NCI-H748 treated with DMSO at 0.1 percent for 48 hours (cell line): ENCODE data around the gene CHRNE.
"Not testable (repeated sequence)": the region's sequence is repeated elsewhere in the genome, so short reads cannot be mapped to it uniquely, and the experiment has no call there.

Experiments used
- DNase-seq: peaks from one replicate; lab custom pipeline; 2025; lab: John Stamatoyannopoulos, UW

CHRNE gene

GRCh38 chr17:4887581-4887980, 15.3 kb downstream of the CHRNE start:
- no peak for DNase-seq

GRCh38 chr17:4886830-4887229, 16.1 kb downstream of the CHRNE start:
- no peak for DNase-seq

- no peak for DNase-seq
Observed at GRCh38 chr17:4884489-4884888, 18.4 kb downstream of the CHRNE start.

GRCh38 chr17:4881761-4882555, 20.9 kb downstream of the CHRNE start:
- peak; percentile 61 for DNase-seq

- no peak for DNase-seq
Observed at GRCh38 chr17:4880857-4881256, 22.0 kb downstream of the CHRNE start.

- no peak for DNase-seq
Observed at GRCh38 chr17:4879601-4880000, 23.3 kb downstream of the CHRNE start.

- no peak for DNase-seq
Observed at GRCh38 chr17:4877089-4877488, 25.8 kb downstream of the CHRNE start.

- no peak for DNase-seq
Observed at GRCh38 chr17:4872786-4873185, 30.1 kb downstream of the CHRNE start.

GRCh38 chr17:4870855-4871254, 32.0 kb downstream of the CHRNE start:
- no peak for DNase-seq

- DNase-seq: not testable (repeated sequence)
Observed at GRCh38 chr17:4869058-4869998, 33.6 kb downstream of the CHRNE start.

GRCh38 chr17:4867535-4867934, 35.4 kb downstream of the CHRNE start:
- DNase-seq: not testable (repeated sequence)

- no peak for DNase-seq
Observed at GRCh38 chr17:4863321-4863720, 39.6 kb downstream of the CHRNE start.

- no peak for DNase-seq
Observed at GRCh38 chr17:4862720-4863119, 40.2 kb downstream of the CHRNE start.

GRCh38 chr17:4861052-4861451, 41.8 kb downstream of the CHRNE start:
- DNase-seq: no peak

- no peak for DNase-seq
Observed at GRCh38 chr17:4860651-4861050, 42.2 kb downstream of the CHRNE start.

GRCh38 chr17:4859816-4860625, 42.9 kb downstream of the CHRNE start:
- DNase-seq: no peak

- DNase-seq: no peak
Observed at GRCh38 chr17:4858882-4859260, 44.0 kb downstream of the CHRNE start.

GRCh38 chr17:4858068-4858881, 44.6 kb downstream of the CHRNE start:
- DNase-seq: no peak

- not testable (repeated sequence) for DNase-seq
Observed at GRCh38 chr17:4857347-4857746, 45.6 kb downstream of the CHRNE start.

- no peak for DNase-seq
Observed at GRCh38 chr17:4856937-4857314, 46.0 kb downstream of the CHRNE start.

GRCh38 chr17:4856271-4856936, 46.5 kb downstream of the CHRNE start:
- no peak for DNase-seq
